Mucosa of gallbladder (tissue), 1 donor: ENCODE measurements around the gene BSND. TPM values are rescaled to one million over a fixed set of nuclear protein-coding genes. Genes with fewer than 3 reads are reported as not detected.
"Not testable (repeated sequence)": the region's sequence is repeated elsewhere in the genome, so short reads cannot be mapped to it uniquely, and the experiment has no call there.

Experiments used
- DNase-seq: peaks from one replicate; pipeline ENCODE4 v3.0.0-alpha.2; 2020; ENCODE audit warnings: low spot score
- total RNA-seq: library from RNA; stranded (reverse); gene quantifications from one replicate; pipeline ENCODE4 v1.2.1, GENCODE V29; 2021
- donor health status: DM: no; HTN: no; CAD: no.

The BSND gene
- not detected for total RNA-seq

GRCh38 chr1:54998677-54999076 lies at the start of gene BSND:
BSND (plus strand) TSS chr1:54998933; CDS start chr1:54999187, 254 bp downstream.
- no peak for DNase-seq

DNA sequence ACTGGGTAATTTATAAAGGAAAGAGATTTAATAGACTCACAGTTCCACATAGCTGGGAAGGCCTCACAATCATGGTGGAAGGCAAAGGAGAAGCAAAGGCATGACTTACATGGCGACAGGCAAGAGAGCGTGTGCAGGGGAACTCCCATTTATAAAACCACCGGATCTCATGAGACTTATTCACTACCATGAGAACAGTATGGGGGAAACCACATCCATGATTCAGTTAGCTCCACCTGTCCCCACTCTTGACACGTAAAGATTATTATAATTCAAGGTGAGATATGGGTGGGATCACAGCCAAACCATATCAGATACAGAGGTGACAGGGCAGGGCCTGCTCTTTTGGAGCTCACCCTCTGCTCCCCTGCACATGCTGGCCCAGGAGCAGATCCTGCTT lies 49.7 kb upstream of the BSND start:
- no peak for DNase-seq

- no peak for DNase-seq
Measured at GRCh38 chr1:54950006-54950368, 48.7 kb upstream of the BSND start.

DNA sequence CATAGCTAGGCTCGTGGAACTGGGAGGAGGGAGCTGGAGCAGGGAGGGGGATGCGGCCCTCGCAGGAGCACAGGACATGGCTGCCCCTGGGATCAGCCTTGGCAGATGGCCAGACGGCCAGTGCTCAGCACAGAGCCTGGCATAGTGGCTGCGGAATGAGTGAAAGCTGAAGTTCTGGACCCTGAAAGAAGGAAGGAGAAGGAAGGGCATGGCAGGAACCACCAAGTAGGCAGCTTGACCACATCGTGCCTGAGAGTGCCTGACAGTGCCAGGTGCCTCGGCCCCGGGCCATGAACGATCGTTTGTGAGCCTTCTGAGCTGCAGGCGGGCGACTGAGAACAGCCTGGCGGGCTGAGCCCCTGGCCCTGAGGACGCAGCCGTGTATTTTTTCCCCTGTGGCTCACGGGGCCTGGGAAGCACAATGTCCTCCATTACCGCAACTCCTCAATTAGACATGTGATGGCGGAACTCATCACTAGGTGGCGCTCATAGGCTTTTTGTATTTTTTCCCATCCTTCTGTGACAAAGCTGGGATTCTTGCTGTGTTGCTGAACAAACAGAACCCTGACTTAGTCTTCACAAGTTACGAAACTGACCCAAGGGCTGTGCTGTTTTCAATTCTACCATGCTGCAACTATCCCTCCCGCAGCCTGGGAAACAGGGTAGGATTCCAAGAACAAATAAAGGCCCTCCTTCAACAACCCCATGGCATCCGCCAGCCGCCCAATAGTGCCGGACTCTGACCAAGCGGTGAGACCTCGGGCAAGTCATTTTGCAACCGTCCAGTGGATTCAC lies 48.2 kb upstream of the BSND start:
- peak; percentile 83 for DNase-seq

DNA sequence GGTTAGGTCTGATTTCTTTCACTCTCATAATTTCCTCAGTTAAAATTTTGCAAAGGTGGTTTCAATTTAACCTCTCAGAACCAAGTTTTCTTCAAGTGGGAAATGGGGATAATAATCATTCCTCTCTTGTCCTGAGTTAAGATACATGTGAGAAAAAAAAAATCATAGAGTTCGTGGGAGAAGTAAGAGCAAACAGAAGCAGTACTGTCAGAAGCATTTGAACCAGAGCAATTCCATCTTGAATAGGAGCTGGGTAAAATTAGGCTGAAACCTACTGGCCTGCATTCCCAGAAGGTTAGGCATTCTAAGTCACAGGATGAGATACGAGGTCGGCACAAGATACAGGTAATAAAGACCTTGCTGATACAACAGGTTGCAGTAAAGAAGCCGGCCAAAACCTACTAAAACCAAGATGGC lies 46.9 kb upstream of the BSND start:
- DNase-seq, result no peak

- DNase-seq, result peak; percentile 25
Measured at GRCh38 chr1:54952950-54953718, 45.6 kb upstream of the BSND start.

DNA sequence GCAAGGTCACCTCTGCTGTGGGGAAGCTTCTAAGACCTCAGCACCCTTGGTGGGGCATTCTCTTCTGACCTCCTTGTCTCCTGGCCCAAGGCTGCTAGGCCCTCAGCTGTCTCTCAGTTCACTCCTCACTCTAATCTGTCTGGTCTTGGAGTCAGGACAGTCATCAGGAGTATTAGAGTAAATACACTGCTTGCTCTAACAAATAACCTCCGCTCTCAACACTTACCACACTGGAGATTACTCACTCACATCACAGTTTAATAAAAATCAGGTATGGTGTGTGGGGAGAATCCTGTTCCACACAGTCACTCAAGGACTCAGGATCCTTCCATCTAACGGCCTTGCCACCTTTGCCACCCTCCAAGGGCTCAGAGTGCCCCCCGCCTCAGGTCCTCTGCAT lies 44.9 kb upstream of the BSND start:
- DNase-seq, result no peak

GRCh38 chr1:54955359-54955758 lies 43.4 kb upstream of the BSND start:
- DNase-seq, result no peak

- DNase-seq, result no peak
Measured at GRCh38 chr1:54956726-54957125, 42.0 kb upstream of the BSND start.

DNA sequence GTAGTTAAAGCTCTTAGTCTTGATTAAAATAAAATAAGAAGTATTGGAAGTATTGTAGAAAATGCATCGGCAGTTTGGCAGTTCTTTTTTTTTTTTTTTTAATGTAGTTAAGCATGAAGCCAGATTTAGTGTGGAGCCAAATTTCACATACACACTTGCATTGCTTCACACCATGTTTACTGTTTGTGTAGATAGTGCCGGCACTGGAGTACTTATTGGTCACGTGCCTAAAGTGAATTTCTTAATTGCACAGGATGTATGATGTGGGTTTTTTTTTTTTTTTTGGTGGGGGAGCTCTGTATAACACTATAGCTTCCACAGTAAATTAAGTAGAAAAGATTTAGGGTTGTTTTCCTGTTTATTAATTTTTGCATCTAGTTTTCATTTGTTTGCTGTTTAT lies 39.5 kb upstream of the BSND start:
- no peak for DNase-seq

DNA sequence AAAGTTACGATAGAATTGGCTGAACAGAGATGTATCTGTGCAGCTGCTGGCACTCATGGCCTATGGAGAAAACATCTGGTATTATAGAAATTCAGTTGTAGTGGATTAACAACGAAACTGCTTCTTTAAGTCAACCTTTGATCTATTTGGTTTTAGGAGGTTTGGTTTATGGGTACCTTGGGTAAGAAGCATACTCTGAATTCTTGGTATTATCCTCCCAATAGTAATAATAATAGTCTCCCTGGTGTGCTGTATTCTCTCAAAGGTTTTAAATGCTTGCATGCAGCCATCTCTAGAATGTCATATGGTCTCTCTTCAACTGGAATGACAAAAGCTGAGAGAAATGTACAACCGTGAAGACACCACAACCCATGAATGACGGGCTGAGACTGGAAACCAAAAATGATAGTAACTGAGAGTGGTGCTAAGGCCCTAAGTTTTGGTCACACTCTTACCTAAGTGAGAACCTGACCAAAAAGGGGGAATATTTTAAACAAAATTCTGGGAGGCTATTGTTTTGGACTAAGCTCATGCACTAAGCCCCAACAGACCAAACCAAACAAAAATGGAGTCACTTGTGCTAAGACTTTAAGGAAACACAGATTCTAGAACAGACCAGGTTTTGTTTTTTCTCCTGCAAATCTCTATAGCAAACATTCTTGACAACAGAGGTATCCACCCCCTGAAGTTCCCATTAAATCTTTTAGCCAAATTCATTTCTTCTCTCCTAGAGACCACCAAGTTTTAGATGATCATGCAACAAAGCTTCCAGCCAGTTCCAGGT lies 35.9 kb upstream of the BSND start:
- DNase-seq, result no peak

- DNase-seq, result not testable (repeated sequence)
Measured at GRCh38 chr1:54963829-54964228, 34.9 kb upstream of the BSND start.

GRCh38 chr1:54965624-54966340 lies 33.0 kb upstream of the BSND start:
- DNase-seq, result peak; percentile 38

DNA sequence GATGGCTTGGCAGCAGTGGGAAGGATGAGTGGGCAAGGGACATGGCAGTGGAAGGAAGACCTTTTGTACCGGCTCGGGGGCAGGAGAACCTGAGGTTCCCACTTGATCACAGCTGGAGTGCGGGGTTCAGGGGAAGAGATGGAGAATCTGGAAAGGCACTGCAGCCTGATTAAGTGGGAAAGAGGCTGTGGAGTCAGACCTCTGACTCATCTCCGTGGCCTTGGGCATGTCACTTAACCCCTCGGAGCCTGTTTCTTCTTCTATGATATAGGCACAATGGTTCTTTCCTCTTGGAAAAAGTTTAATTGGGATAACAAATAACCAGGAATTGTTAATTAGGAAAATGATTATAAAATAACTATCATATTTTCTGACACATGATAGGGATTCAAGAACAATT lies 31.4 kb upstream of the BSND start:
- DNase-seq, result peak; percentile 3

DNA sequence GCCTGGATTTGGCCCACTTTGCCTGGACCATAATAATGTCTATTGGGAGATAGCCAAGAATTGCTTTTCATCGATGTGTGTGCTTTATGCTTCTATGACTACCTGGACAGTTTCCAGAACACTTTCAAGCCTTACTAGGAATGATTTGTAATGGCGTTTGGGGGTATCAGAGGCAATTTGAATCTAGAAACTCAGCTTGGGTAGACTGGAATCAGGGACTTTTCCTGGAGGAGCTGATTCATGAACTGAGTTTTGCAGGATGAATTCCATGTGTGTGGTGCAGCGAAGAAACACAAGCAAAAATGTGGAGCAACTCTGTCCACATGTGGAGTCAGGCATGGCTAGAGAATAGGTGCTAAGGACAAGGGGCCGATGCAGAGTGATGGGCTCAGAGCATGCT lies 30.2 kb upstream of the BSND start:
- DNase-seq, result no peak

GRCh38 chr1:54969879-54970278 lies 28.9 kb upstream of the BSND start:
- DNase-seq, result no peak

- DNase-seq, result no peak
Measured at GRCh38 chr1:54970901-54971300, 27.8 kb upstream of the BSND start.

DNA sequence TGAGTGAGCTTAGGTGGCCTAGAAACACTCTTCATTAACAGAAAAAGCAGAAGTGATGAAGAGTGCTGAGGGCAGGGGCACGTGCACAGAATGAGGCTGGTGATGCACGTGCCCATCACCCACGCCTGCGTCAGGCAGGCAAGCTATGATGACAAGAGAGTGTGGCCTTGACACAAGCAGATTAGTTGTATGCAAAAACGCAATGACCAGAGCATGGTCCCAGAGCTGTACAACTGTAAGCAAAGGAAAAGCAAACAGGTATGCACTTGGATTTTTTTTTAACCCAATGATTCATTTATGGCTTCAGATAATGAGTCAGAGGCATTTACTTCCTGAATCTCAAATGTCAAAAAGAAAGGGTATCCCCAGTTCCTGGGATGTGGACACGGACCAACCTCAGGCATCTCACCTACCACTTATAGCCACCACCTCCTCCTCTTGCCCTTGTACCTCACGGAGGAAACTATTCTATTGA lies 27.4 kb upstream of the BSND start:
- no peak for DNase-seq

GRCh38 chr1:54972436-54972835 lies 26.3 kb upstream of the BSND start:
- DNase-seq, result no peak

DNA sequence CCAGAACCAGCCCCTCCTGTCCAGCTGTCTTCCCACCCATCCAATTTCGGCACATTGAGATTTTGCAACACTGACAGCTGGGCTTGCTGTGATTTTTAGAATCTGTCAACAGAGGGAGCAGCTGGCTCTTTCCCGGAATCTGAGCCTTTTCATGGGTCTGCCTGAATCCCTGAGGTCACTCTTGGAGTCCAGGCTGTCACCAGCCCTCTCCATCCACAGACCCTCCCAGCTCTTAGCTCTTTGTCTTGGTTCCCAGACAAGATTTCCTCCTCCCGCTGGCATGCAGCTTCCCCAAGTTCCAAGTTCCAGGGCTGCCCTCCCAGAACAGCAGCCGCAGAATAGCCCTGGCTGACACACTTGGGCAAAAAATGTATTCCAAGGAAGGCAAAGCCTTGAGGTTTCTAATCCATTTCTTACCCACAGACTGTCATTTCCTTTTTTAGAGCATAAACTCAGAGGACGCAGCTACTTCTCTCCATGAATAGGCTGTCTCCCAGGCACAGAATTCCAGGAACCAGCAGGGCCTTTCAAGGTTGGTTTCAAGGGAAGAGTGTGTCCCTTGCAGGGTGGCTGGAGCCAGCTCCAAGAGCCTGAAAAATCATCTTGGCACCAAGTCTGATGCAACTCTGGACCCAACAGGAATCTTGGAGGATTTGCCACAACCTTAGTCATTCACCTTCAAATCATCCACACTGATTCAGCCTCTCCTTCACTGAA lies 25.4 kb upstream of the BSND start:
- no peak for DNase-seq
